Upper lobe of left lung (tissue), 6 donors: Measurements from ENCODE around the gene ZKSCAN1. TPM values are rescaled to one million over a fixed set of nuclear protein-coding genes. Genes with fewer than 3 reads are reported as not detected.
"Not testable (repeated sequence)": the region's sequence is repeated elsewhere in the genome, so short reads cannot be mapped to it uniquely, and the experiment has no call there.

Experiments used
- ATAC-seq, 2 donors: fragments of 200-7000 bp; cut with Tn5 transposase; one replicate each; pipeline ENCODE4 v1.9.1; 2022; ENCODE audit warnings: mild to moderate bottlenecking in 2 of 2, moderate library complexity in 2 of 2; ENCODE audit not compliant: low FRiP score in 2 of 2
- DNase-seq, 2 donors: peaks; one replicate each; pipeline ENCODE4 v3.0.0-alpha.2; 2019 to 2020
- H3K27ac ChIP-seq, 4 donors: fragments of 200-600 bp; sonication (generic); one replicate each; pipeline ENCODE4 v1.5.1; 2016 to 2019
- H3K27me3 ChIP-seq, 4 donors: fragments of 200-600 bp; sonication (generic); one replicate each; pipeline ENCODE4 v1.5.1; 2017 to 2019
- H3K36me3 ChIP-seq, 4 donors: fragments of 200-600 bp; sonication (generic); one replicate each; pipeline ENCODE4 v1.5.1; 2016 to 2019
- H3K4me1 ChIP-seq, 4 donors: fragments of 200-600 bp; sonication (generic); one replicate each; pipeline ENCODE4 v1.5.1; 2018 to 2019
- H3K4me3 ChIP-seq, 4 donors: fragments of 200-600 bp; sonication (generic); one replicate each; pipeline ENCODE4 v1.5.1; 2017 to 2019; ENCODE audit warnings: mild to moderate bottlenecking in 2 of 4, moderate library complexity in 1 of 4
- H3K9me3 ChIP-seq, 4 donors: fragments of 200-600 bp; sonication (generic); one replicate each; pipeline ENCODE4 v1.5.1; 2018 to 2019
- EP300 ChIP-seq, 4 donors: sonication (generic); formaldehyde crosslinking; IDR thresholded peaks; one replicate each; pipeline ENCODE4 v1.5.1; 2017; ENCODE audit warnings: antibody characterized with exemption in 4 of 4, control low read depth in 2 of 4
- POLR2A ChIP-seq, 4 donors: fragments of 450-650 bp; IDR thresholded peaks; one replicate each; pipeline ENCODE4 v1.5.1; 2016 to 2017; ENCODE audit warnings: antibody characterized with exemption in 4 of 4, mild to moderate bottlenecking in 2 of 4
- POLR2AphosphoS5 ChIP-seq, 2 donors: sonication (generic); formaldehyde crosslinking; IDR thresholded peaks; one replicate each; pipeline ENCODE4 v1.5.1; 2017; ENCODE audit warnings: antibody characterized with exemption in 2 of 2
- WGBS, 2 donors: methylation state at CpG; one replicate each; pipeline ENCODE4 v1.1.5; 2017 to 2018; 5-methylcytosine and 5-hydroxymethylcytosine counted together
- total RNA-seq, 6 donors: library from RNA; depleted of rRNA in 4 of 6; stranded (reverse); fragments of >200 nt in 4 of 6; gene quantifications; one replicate each; pipeline versions ENCODE4 v1.1.0 to v1.2.1, GENCODE V29; 2016 to 2021
- TF ChIP-seq, protein P1 (sequence below), 6 experiments: fragments of 450-650 bp in 4 of 6; fragments of 200-600 bp in 2 of 6; sonication (generic) in 2 of 6; IDR thresholded peaks; one replicate each; pipeline ENCODE4 v1.5.1; 2016 to 2019; ENCODE audit warnings: antibody characterized with exemption in 6 of 6
- donor health status: DM: no; HTN: no; CAD: no; lungs with moderate emphysema.
- donor health status: DM: no; HTN: yes; CAD: no; lungs with severe emphysema.

Gene ZKSCAN1
- total RNA-seq = 10 to 100 TPM; 19.3 to 50.4 (median 36.9) TPM

DNA sequence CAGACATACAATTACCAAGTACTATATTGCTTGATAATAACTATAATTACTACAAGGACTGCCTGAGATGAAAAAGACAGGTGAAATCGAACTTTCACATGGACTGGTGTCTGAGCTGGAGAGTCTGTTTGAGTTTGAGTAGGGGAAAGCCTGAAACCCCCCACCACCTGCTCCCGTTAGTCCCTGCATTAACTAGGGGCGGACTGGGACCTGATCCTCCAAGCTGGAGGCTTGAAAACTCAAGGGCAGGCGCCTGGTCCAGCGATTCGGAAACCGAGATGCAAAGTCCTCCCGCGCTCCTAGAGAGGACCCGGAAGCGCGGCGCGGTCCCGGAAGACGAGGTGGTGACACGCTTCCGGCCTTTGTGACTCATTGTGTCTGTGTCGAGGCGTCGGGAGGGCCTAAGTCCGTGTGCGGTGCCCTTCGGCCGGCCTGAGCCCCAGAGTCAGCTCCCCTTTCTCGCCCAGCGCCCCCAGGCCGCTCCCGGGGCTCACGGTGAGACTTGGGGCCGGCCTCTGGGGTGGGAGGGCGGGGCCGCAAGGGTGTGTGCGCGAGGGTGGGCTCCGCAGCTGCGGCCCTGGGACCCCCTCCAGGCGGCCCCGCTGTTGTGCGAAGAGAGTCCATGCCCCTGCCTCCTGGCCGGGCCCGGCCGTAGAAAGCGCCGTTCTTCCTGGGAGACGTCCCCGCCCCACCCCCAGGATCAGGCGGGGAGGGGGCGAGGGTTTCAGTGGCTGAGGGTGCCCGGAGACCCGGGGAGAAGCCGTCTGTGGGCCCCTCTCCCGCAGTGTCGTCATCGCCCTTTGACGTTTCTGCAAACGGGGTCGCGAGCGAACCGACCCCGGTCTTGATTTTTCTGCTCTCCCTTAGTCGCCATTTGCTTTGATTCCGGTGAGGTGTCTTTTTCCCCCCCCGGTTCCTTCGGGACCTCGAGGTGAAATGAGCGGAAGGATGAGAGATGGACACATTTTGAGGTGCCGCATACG, at the start of gene ZKSCAN1:
ZKSCAN1 (plus strand) TSS at position 365 of the 983 bp plus-strand sequence. CDS start 7,911 bp downstream, outside the sequence.
- peak in 2 of 4 donors; percentile 10 to 32 for TF ChIP-seq EP300 (IDR thresholded peaks at IDR 0.05)
- TF ChIP-seq, protein P1, sequence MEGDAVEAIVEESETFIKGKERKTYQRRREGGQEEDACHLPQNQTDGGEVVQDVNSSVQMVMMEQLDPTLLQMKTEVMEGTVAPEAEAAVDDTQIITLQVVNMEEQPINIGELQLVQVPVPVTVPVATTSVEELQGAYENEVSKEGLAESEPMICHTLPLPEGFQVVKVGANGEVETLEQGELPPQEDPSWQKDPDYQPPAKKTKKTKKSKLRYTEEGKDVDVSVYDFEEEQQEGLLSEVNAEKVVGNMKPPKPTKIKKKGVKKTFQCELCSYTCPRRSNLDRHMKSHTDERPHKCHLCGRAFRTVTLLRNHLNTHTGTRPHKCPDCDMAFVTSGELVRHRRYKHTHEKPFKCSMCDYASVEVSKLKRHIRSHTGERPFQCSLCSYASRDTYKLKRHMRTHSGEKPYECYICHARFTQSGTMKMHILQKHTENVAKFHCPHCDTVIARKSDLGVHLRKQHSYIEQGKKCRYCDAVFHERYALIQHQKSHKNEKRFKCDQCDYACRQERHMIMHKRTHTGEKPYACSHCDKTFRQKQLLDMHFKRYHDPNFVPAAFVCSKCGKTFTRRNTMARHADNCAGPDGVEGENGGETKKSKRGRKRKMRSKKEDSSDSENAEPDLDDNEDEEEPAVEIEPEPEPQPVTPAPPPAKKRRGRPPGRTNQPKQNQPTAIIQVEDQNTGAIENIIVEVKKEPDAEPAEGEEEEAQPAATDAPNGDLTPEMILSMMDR (IDR thresholded peaks at IDR 0.05) = no peak
- peak; percentile 95 to 98 for TF ChIP-seq POLR2AphosphoS5 (IDR thresholded peaks at IDR 0.05)
- TF ChIP-seq POLR2A (IDR thresholded peaks at IDR 0.05) = peak in 3 of 4 donors; percentile 38 to 84 (median 70)
- no peaks in the 10 kb centered on the region for H3K36me3 ChIP-seq
- WGBS, 2 donors = 3 to 8% methylated on average over 13 to 31 of the region's 70 CpGs
- peak within 1 kb of the TSS; percentile 95 to 100 (median 99) for H3K27ac ChIP-seq
- no peaks in the 10 kb centered on the region for H3K27me3 ChIP-seq
- no peaks in the 10 kb centered on the region for H3K9me3 ChIP-seq
- H3K4me3 ChIP-seq = peak within 1 kb of the TSS; percentile 69 to 99 (median 92)
- ATAC-seq (peak; percentile 95 to 99), DNase-seq (peak; percentile 92 to 95)
- H3K4me1 ChIP-seq = peaks cover 19 to 57% (median 40%) of the 10 kb centered on the region in 4 donors

DNA sequence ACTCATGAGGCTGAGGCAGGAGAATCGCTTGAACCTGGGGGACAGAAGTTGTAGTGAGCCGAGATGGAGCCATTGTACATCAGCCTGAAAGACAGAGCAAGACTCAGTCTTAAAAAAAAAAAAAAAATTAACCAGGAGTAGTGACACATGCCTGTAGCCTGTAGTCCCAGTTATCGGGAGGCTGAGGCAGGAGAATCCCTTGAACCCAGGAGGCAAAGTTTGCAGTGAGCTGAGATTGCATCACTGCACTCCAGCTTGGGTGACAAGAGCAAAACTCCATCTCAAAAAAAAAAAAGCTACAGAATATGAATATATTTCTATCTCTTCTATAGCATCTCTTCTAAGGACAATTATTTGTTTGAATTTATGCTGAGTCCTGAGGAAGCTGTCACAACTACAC, 46.1 kb upstream of the ZKSCAN1 start:
- TF ChIP-seq POLR2A (IDR thresholded peaks at IDR 0.05) (no peak), EP300 (IDR thresholded peaks at IDR 0.05) (no peak), POLR2AphosphoS5 (IDR thresholded peaks at IDR 0.05) (no peak)
- TF ChIP-seq, protein P1 (IDR thresholded peaks at IDR 0.05) = no peak
- 76 to 80% methylated on average over 3 of the region's 3 CpGs for WGBS, 2 donors

DNA sequence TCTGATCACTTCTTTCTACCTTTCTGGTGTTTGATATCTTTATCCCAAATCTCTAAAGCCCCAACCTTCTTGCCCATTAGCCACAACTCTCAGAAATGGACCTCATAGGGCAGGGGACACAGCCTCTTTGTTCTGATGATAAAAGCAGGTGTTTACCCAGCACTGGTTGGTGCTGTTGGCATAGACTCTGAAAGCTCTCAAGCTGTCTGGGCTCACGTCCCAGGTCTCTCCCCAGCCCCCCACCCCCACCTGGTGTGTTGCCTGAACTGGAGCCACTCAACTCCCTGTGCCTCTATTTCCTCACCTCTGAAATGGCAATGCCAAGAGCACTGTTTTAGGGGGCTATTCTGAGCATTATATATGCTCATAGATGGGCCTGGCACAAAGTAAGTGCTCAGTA, 45.6 kb upstream of the ZKSCAN1 start:
- DNase-seq (peak in 1 of 2 donors; percentile 65), ATAC-seq (peak in 1 of 2 donors; percentile 28)
- H3K27me3 ChIP-seq, H3K4me1 ChIP-seq, H3K27ac ChIP-seq, H3K36me3 ChIP-seq, H3K4me3 ChIP-seq, H3K9me3 ChIP-seq: not testable (repeated sequence)
- 20 to 38% methylated on average over 1 of the region's 1 CpG for WGBS, 2 donors

More for the DNA sequence above, 46.1 kb upstream of the ZKSCAN1 start:
- H3K9me3 ChIP-seq = no peaks in the 10 kb centered on the region
- ATAC-seq = no peak
- no peaks in the 10 kb centered on the region for H3K27me3 ChIP-seq
- H3K36me3 ChIP-seq = no peaks in the 10 kb centered on the region
- no peak for DNase-seq
- no peaks in the 10 kb centered on the region for H3K4me1 ChIP-seq
- no peak overlapping the region for H3K27ac ChIP-seq
- no peak overlapping the region for H3K4me3 ChIP-seq

DNA sequence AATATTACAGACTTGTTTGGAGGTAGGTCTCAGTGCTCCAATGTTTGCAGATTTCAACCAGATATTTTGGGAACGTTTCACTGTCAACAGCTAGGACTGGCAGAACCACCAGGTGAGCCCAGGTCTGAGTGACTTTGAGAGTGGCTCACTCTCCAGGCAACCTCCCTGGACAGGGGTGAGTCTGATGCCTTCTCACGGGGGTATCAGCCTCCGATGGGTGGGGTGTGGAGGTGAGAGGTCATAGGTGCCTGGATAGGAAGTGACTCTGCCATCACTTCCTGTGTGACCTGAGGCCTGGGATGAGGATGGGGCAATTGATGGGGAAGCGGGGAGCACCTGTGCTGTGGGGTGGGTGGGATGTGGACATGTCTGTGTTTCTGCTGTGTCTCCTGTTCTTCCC, 44.2 kb upstream of the ZKSCAN1 start:
- 64 to 68% methylated on average over 4 of the region's 4 CpGs for WGBS, 2 donors
- no peak overlapping the region for H3K4me3 ChIP-seq

DNA sequence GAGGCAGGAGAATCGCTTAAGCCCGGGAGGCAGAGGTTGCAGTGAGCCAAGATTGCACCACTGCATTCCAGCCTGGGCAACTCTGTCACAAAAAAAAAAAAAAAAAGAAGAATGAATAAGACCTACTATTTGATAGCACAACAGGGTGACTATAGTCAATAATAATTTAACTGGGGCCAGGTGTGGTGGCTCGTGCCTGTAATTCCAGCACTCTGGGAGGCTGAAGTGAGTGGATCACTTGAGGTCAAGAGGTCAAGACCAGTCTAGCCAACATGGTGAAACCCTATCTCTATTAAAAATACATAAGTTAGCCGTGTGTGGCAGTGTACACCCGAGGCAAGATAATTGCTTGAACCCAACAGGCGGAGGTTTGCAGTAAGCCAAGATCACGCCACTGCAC, 41.6 kb upstream of the ZKSCAN1 start:
- ATAC-seq, H3K27ac ChIP-seq, H3K36me3 ChIP-seq, H3K9me3 ChIP-seq, H3K27me3 ChIP-seq, DNase-seq, H3K4me3 ChIP-seq, H3K4me1 ChIP-seq: not testable (repeated sequence)
- 84 to 88% methylated on average over 7 of the region's 7 CpGs for WGBS, 2 donors

More for the DNA sequence above, 44.2 kb upstream of the ZKSCAN1 start:
- H3K4me1 ChIP-seq = no peaks in the 10 kb centered on the region
- DNase-seq (no peak), ATAC-seq (no peak)
- H3K36me3 ChIP-seq = no peaks in the 10 kb centered on the region
- no peaks in the 10 kb centered on the region for H3K9me3 ChIP-seq
- H3K27ac ChIP-seq = no peak overlapping the region
- no peak for TF ChIP-seq POLR2A (IDR thresholded peaks at IDR 0.05)
- TF ChIP-seq EP300 (IDR thresholded peaks at IDR 0.05) = no peak
- TF ChIP-seq POLR2AphosphoS5 (IDR thresholded peaks at IDR 0.05) = no peak
- TF ChIP-seq, protein P1 (IDR thresholded peaks at IDR 0.05) = no peak
- no peaks in the 10 kb centered on the region for H3K27me3 ChIP-seq
